ENCODE measurements around the gene CD164.

The CD164 gene

GRCh38 chr6:109321752-109322151, 60.5 kb downstream of the CD164 start:
- Histone ChIP-seq H3K36me3 (ENCODE audit: low read depth) (no peaks in the 10 kb centered on the region), H3K4me1 (ENCODE audit: insufficient read depth, poor library complexity, severe bottlenecking) (no peaks in the 10 kb centered on the region), H3K9me3 (ENCODE audit: severe bottlenecking) (no peaks in the 10 kb centered on the region), H3K4me3 (ENCODE audit: severe bottlenecking) (no peak overlapping the region), H3K27ac (ENCODE audit: poor library complexity, severe bottlenecking) (no peak overlapping the region), H3K27me3 (ENCODE audit: insufficient read depth, poor library complexity, severe bottlenecking) (no peaks in the 10 kb centered on the region)
- no peak for DNase-seq (ENCODE audit: low spot score)
- no peak for TF ChIP-seq CTCF (IDR thresholded peaks at IDR 0.05; ENCODE audit: poor library complexity, severe bottlenecking)
- no peak for ATAC-seq (ENCODE audit: low read depth)

- TF ChIP-seq CTCF (IDR thresholded peaks at IDR 0.05; ENCODE audit: poor library complexity, severe bottlenecking), result no peak
- Histone ChIP-seq H3K27ac (ENCODE audit: poor library complexity, severe bottlenecking) (no peak overlapping the region), H3K9me3 (ENCODE audit: severe bottlenecking) (no peaks in the 10 kb centered on the region), H3K4me3 (ENCODE audit: severe bottlenecking) (no peak overlapping the region), H3K27me3 (ENCODE audit: insufficient read depth, poor library complexity, severe bottlenecking) (no peaks in the 10 kb centered on the region), H3K36me3 (ENCODE audit: low read depth) (no peaks in the 10 kb centered on the region), H3K4me1 (ENCODE audit: insufficient read depth, poor library complexity, severe bottlenecking) (no peaks in the 10 kb centered on the region)
- DNase-seq (ENCODE audit: low spot score) (no peak), ATAC-seq (ENCODE audit: low read depth) (no peak)
Measured at GRCh38 chr6:109320072-109320471, 62.2 kb downstream of the CD164 start.

- no peak for ATAC-seq (ENCODE audit: low read depth)
- H3K36me3 ChIP-seq (ENCODE audit: low read depth), result no peaks in the 10 kb centered on the region
- no peak for DNase-seq (ENCODE audit: low spot score)
- no peaks in the 10 kb centered on the region for H3K27me3 ChIP-seq (ENCODE audit: insufficient read depth, poor library complexity, severe bottlenecking)
- no peak overlapping the region for H3K27ac ChIP-seq (ENCODE audit: poor library complexity, severe bottlenecking)
- H3K4me3 ChIP-seq (ENCODE audit: severe bottlenecking), result no peak overlapping the region
- no peak for TF ChIP-seq CTCF (IDR thresholded peaks at IDR 0.05; ENCODE audit: poor library complexity, severe bottlenecking)
- no peaks in the 10 kb centered on the region for H3K9me3 ChIP-seq (ENCODE audit: severe bottlenecking)
- no peaks in the 10 kb centered on the region for H3K4me1 ChIP-seq (ENCODE audit: insufficient read depth, poor library complexity, severe bottlenecking)
Measured at GRCh38 chr6:109318328-109318876, 63.9 kb downstream of the CD164 start.

GRCh38 chr6:109316909-109317308, 65.4 kb downstream of the CD164 start:
- H3K27me3 ChIP-seq (ENCODE audit: insufficient read depth, poor library complexity, severe bottlenecking), result no peaks in the 10 kb centered on the region
- H3K9me3 ChIP-seq (ENCODE audit: severe bottlenecking), result no peaks in the 10 kb centered on the region
- DNase-seq (ENCODE audit: low spot score) (no peak), ATAC-seq (ENCODE audit: low read depth) (no peak)
- no peak overlapping the region for H3K4me3 ChIP-seq (ENCODE audit: severe bottlenecking)
- no peaks in the 10 kb centered on the region for H3K4me1 ChIP-seq (ENCODE audit: insufficient read depth, poor library complexity, severe bottlenecking)
- H3K36me3 ChIP-seq (ENCODE audit: low read depth), result no peaks in the 10 kb centered on the region
- no peak overlapping the region for H3K27ac ChIP-seq (ENCODE audit: poor library complexity, severe bottlenecking)
- no peak for TF ChIP-seq CTCF (IDR thresholded peaks at IDR 0.05; ENCODE audit: poor library complexity, severe bottlenecking)

Measured in RWPE2 (cell line).